H9 (cell line): ENCODE results near the gene TMEM167B. TPM values are rescaled to one million over a fixed set of nuclear protein-coding genes. Genes with fewer than 3 reads are reported as not detected.

ENCODE experiments used
- DNase-seq: peaks from one replicate; pipeline ENCODE4 v3.0.0-alpha.2; 2017
- H2AFZ ChIP-seq: one replicate; pipeline ENCODE4 v1.6.1; 2013; ENCODE audit warnings: mild to moderate bottlenecking, low read length, control low read depth, moderate library complexity
- H2AK5ac ChIP-seq: 2 replicates; pipeline ENCODE4 v1.6.1; 2013; ENCODE audit warnings: low read length, control low read depth, mixed read lengths; ENCODE audit not compliant: insufficient read length
- H2BK120ac ChIP-seq: one replicate; pipeline ENCODE4 v1.6.1; 2013; ENCODE audit warnings: low read depth, mild to moderate bottlenecking, low read length, control low read depth, inconsistent platforms; ENCODE audit not compliant: poor library complexity, severe bottlenecking
- H2BK12ac ChIP-seq: 2 replicates; pipeline ENCODE4 v1.6.1; 2013; ENCODE audit warnings: low read length, control low read depth, mixed read lengths, low read depth; ENCODE audit not compliant: insufficient read length
- H2BK15ac ChIP-seq: 2 replicates; pipeline ENCODE4 v1.6.1; 2013; ENCODE audit warnings: low read depth, low read length, control low read depth
- H2BK20ac ChIP-seq: one replicate; pipeline ENCODE4 v1.6.1; 2013; ENCODE audit warnings: low read depth, mild to moderate bottlenecking, low read length, control low read depth, inconsistent platforms; ENCODE audit not compliant: poor library complexity, severe bottlenecking
- H2BK5ac ChIP-seq: 2 replicates; pipeline ENCODE4 v1.6.1; 2013; ENCODE audit warnings: low read length, control low read depth, mixed read lengths; ENCODE audit not compliant: insufficient read length
- H3K14ac ChIP-seq: 2 replicates; pipeline ENCODE4 v1.6.1; 2013; ENCODE audit warnings: low read length, control low read depth; ENCODE audit not compliant: insufficient read depth
- H3K18ac ChIP-seq: 2 replicates; pipeline ENCODE4 v1.6.1; 2013; ENCODE audit warnings: low read depth, mild to moderate bottlenecking, mixed read lengths, low read length, control low read depth; ENCODE audit not compliant: insufficient read length
- H3K23ac ChIP-seq: 2 replicates; pipeline ENCODE4 v1.6.1; 2013; ENCODE audit warnings: low read length, control low read depth, mixed read lengths, low read depth; ENCODE audit not compliant: insufficient read length
- H3K23me2 ChIP-seq: 2 replicates; pipeline ENCODE4 v1.6.1; 2013; ENCODE audit warnings: low read depth, mild to moderate bottlenecking, mixed read lengths, low read length, control low read depth; ENCODE audit not compliant: insufficient read length, poor library complexity, severe bottlenecking
- H3K27ac ChIP-seq: 2 replicates; pipeline ENCODE4 v1.5.1; 2013; ENCODE audit warnings: low read length, control low read depth, mixed read lengths, low read depth; ENCODE audit not compliant: insufficient read length
- H3K27me3 ChIP-seq: 2 replicates; pipeline ENCODE4 v1.6.1; 2013; ENCODE audit warnings: low read length, control low read depth, inconsistent platforms; ENCODE audit not compliant: insufficient read depth
- H3K4ac ChIP-seq: 2 replicates; pipeline ENCODE4 v1.6.1; 2013; ENCODE audit warnings: low read depth, mild to moderate bottlenecking, control low read depth, inconsistent platforms, low read length, moderate library complexity
- H3K4me1 ChIP-seq: 2 replicates; pipeline ENCODE4 v1.6.1; 2013; ENCODE audit warnings: low read length, control low read depth, inconsistent platforms; ENCODE audit not compliant: insufficient read depth
- H3K4me2 ChIP-seq: 2 replicates; pipeline ENCODE4 v1.6.1; 2013; ENCODE audit warnings: low read length, control low read depth, mixed read lengths; ENCODE audit not compliant: insufficient read length, insufficient read depth
- H3K56ac ChIP-seq: 2 replicates; pipeline ENCODE4 v1.6.1; 2013; ENCODE audit warnings: low read depth, mild to moderate bottlenecking, mixed read lengths, low read length, control low read depth; ENCODE audit not compliant: insufficient read length
- H3K79me1 ChIP-seq: 2 replicates; pipeline ENCODE4 v1.6.1; 2013; ENCODE audit warnings: low read depth, mild to moderate bottlenecking, moderate library complexity, low read length, control low read depth, inconsistent platforms; ENCODE audit not compliant: insufficient read depth, poor library complexity, severe bottlenecking
- H3K79me2 ChIP-seq: 2 replicates; pipeline ENCODE4 v1.6.1; 2013; ENCODE audit warnings: low read length, control low read depth, inconsistent platforms; ENCODE audit not compliant: insufficient read depth
- H3K9ac ChIP-seq: 2 replicates; pipeline ENCODE4 v1.6.1; 2013; ENCODE audit warnings: low read length, control low read depth, mixed read lengths; ENCODE audit not compliant: insufficient read length; ENCODE audit errors: extremely low read depth
- H3K9me3 ChIP-seq: one replicate; pipeline ENCODE4 v1.6.1; 2013; ENCODE audit warnings: low read depth, low read length, inconsistent platforms; ENCODE audit not compliant: control insufficient read depth
- H3T11ph ChIP-seq: one replicate; pipeline ENCODE4 v1.6.1; 2013; ENCODE audit warnings: mild to moderate bottlenecking, low read length, control low read depth, inconsistent platforms
- H4K20me1 ChIP-seq: one replicate; pipeline ENCODE4 v1.6.1; 2013; ENCODE audit not compliant: control insufficient read depth, insufficient read length, insufficient read depth
- H4K5ac ChIP-seq: 2 replicates; pipeline ENCODE4 v1.6.1; 2013; ENCODE audit warnings: low read depth, mild to moderate bottlenecking, mixed read lengths, low read length, control low read depth; ENCODE audit not compliant: insufficient read length
- H4K8ac ChIP-seq: replicated peaks from 2 replicates; pipeline ENCODE4 v1.6.1; 2013; ENCODE audit warnings: low read length, control low read depth, mixed read lengths, low read depth; ENCODE audit not compliant: insufficient read length
- H4K91ac ChIP-seq: 2 replicates; pipeline ENCODE4 v1.6.1; 2013; ENCODE audit warnings: low read depth, mild to moderate bottlenecking, moderate library complexity, mixed read lengths, low read length, control low read depth; ENCODE audit not compliant: insufficient read length
- H3K27ac Mint-ChIP-seq, 3 experiments: 2 replicates in 2 of 3; 3 replicates in 1 of 3; pipeline ENCODE4 v1.8.0; 2020 to 2021; ENCODE audit warnings: mixed read lengths in 3 of 3, mild to moderate bottlenecking in 1 of 3, moderate library complexity in 1 of 3
- H3K27me3 Mint-ChIP-seq: 2 replicates; pipeline ENCODE4 v1.8.0; 2021; ENCODE audit warnings: low read depth, mild to moderate bottlenecking, moderate library complexity, mixed read lengths
- H3K36me3 Mint-ChIP-seq, 3 experiments: 2 replicates in 2 of 3; 3 replicates in 1 of 3; pipeline ENCODE4 v1.8.0; 2020 to 2021; ENCODE audit warnings: low read depth in 3 of 3, mixed read lengths in 3 of 3; ENCODE audit not compliant: insufficient read depth in 1 of 3
- H3K4me1 Mint-ChIP-seq, 2 experiments: 2 replicates each; pipeline ENCODE4 v1.8.0; 2020; ENCODE audit warnings: mixed read lengths in 2 of 2
- H3K4me3 Mint-ChIP-seq, 2 experiments: 2 replicates in 1 of 2; 3 replicates in 1 of 2; pipeline ENCODE4 v1.8.0; 2020 to 2021; ENCODE audit warnings: mild to moderate bottlenecking in 2 of 2, mixed read lengths in 2 of 2, moderate library complexity in 1 of 2
- H3K9me3 Mint-ChIP-seq, 2 experiments: 2 replicates in 1 of 2; 3 replicates in 1 of 2; pipeline ENCODE4 v1.8.0; 2020; ENCODE audit warnings: mild to moderate bottlenecking in 2 of 2, mixed read lengths in 2 of 2, moderate library complexity in 1 of 2
- CTCF ChIP-seq: fragments of 200-600 bp; sonication (generic); conservative IDR thresholded peaks from 3 replicates; pipeline ENCODE4 v1.8.0; 2021; ENCODE audit warnings: antibody characterized with exemption, mild to moderate bottlenecking
- WGBS: extraction: QIAGEN DNeasy Blood & Tissue Kit; methylation state at CpG from one replicate; pipeline ENCODE4 v1.1.7; 2013; ENCODE audit warnings: missing lambda C conversion rate, low lambda C conversion rate, mixed read lengths; ENCODE audit not compliant: insufficient read length; ENCODE audit errors: extremely low coverage; 5-methylcytosine and 5-hydroxymethylcytosine counted together
- total RNA-seq: library from RNA; stranded (reverse); gene quantifications from 2 replicates; pipeline ENCODE4 v1.2.1, GENCODE V29; 2021

TMEM167B gene
- total RNA-seq, 1 experiment from 2014 or later = 13.9 TPM

- no CpG with 5 or more reads among the region's 6 CpGs for WGBS
- Histone ChIP-seq H3K18ac (no peak overlapping the region), H3K27me3 (no peaks in the 10 kb centered on the region), H2BK15ac (no peak overlapping the region), H3K9ac (no peak overlapping the region), H2AFZ (no peak overlapping the region), H3K4me1 (no peaks in the 10 kb centered on the region), H4K5ac (no peak overlapping the region), H4K8ac (no peak overlapping the region), H2BK5ac (no peak overlapping the region), H4K91ac (no peak overlapping the region), H2BK12ac (no peak overlapping the region), H3K23ac (no peak overlapping the region), H3K4ac (no peak overlapping the region), H3K4me2 (no peak overlapping the region), H3K27ac (no peak overlapping the region), H3K56ac (no peak overlapping the region), H3K23me2 (no peaks in the 10 kb centered on the region), H2BK120ac (no peak overlapping the region), H2BK20ac (no peak overlapping the region), H3T11ph (no peak overlapping the region), H3K79me2 (no peaks in the 10 kb centered on the region), H3K9me3 (no peaks in the 10 kb centered on the region), H4K20me1 (no peaks in the 10 kb centered on the region), H2AK5ac (no peak overlapping the region), H3K79me1 (no peaks in the 10 kb centered on the region), H3K14ac (no peak overlapping the region)
- H3K4me3 Mint-ChIP-seq = no peak overlapping the region
- no peak for DNase-seq
- TF ChIP-seq CTCF = no peak
- H3K27ac Mint-ChIP-seq = no peak overlapping the region
- no peaks in the 10 kb centered on the region for H3K36me3 Mint-ChIP-seq
- no peaks in the 10 kb centered on the region for H3K27me3 Mint-ChIP-seq
- no peaks in the 10 kb centered on the region; a peak in 1 of 5 replicates for H3K9me3 Mint-ChIP-seq
- no peaks in the 10 kb centered on the region; a peak in 1 of 4 replicates for H3K4me1 Mint-ChIP-seq
Observed at GRCh38 chr1:109136766-109137165, 46.2 kb downstream of the TMEM167B start.
